Epithelial cell of proximal tubule (primary cell): Measurements from ENCODE around the gene PAMR1. TPM values are rescaled to one million over a fixed set of nuclear protein-coding genes. Genes with fewer than 3 reads are reported as not detected.
A peak's percentile ranks its signal among the peaks of the same experiment; 100 is the strongest.

Experiments used
- DNase-seq: peaks from one replicate; pipeline ENCODE4 v3.0.0-alpha.2; 2011; ENCODE audit warnings: low read depth
- H3K4me3 ChIP-seq: 2 replicates; pipeline ENCODE4 v1.5.1; 2011; ENCODE audit warnings: low read depth, mild to moderate bottlenecking, low read length
- total RNA-seq: library from RNA; depleted of rRNA; stranded (reverse); fragments of >200 nt; gene quantifications from 2 replicates; pipeline ENCODE4 v1.2.3, GENCODE V29; 2015
- TF ChIP-seq, protein P1 (sequence below): conservative IDR thresholded peaks from 2 replicates; pipeline ENCODE4 v1.5.1; 2012; ENCODE audit warnings: low read depth, mild to moderate bottlenecking, low read length

The PAMR1 gene
- total RNA-seq, 1 donor from 2014 or later: 0.06 TPM

DNA sequence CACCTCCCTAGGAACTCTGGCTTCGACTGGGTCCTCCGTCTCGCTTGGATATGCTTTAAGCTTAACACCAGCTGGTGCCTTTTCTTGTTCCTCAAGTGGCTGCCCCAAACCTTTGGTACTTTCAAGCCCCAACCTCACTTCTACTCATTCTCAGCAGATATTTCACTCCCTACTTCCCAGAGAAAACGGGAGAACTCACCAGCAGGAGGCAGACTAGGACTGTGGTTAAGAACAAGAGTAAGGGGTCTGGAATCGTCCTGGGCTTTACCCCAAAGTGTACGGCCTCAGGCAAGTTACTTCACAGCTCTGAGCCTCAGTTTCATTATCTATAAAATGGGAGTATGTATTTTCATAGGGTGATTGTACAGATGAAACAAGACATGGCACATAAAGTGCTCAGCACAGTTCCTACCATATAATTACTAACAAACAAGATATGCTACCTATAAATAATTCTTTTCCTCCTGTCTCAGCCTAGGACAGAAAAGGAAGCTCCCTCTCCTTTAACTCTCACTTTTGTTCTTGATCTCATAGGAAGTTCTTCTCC is 37.8 kb downstream of the PAMR1 start:
- TF ChIP-seq, protein P1, sequence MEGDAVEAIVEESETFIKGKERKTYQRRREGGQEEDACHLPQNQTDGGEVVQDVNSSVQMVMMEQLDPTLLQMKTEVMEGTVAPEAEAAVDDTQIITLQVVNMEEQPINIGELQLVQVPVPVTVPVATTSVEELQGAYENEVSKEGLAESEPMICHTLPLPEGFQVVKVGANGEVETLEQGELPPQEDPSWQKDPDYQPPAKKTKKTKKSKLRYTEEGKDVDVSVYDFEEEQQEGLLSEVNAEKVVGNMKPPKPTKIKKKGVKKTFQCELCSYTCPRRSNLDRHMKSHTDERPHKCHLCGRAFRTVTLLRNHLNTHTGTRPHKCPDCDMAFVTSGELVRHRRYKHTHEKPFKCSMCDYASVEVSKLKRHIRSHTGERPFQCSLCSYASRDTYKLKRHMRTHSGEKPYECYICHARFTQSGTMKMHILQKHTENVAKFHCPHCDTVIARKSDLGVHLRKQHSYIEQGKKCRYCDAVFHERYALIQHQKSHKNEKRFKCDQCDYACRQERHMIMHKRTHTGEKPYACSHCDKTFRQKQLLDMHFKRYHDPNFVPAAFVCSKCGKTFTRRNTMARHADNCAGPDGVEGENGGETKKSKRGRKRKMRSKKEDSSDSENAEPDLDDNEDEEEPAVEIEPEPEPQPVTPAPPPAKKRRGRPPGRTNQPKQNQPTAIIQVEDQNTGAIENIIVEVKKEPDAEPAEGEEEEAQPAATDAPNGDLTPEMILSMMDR: peak; percentile 74
- no peak overlapping the region for H3K4me3 ChIP-seq
- no peak for DNase-seq

DNA sequence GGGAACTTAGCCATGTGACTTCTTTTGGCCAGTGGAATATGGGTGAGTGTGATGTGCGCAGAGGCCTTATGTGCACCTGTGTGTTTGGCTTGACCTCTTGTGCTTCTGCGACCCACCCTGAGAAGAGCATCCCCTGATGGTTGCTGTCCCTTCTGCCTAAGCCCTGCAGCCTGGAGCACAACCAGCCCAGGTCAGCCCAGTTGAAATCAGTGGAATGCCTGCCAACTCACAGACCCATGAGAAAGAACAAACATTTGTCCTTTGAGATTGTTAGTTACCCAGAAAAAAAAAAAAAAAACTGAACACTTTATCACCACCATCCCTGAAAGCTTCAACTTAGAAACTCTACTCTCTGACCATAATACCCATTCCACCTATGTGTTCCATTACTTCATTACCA is 38.5 kb downstream of the PAMR1 start:
- DNase-seq: no peak

DNA sequence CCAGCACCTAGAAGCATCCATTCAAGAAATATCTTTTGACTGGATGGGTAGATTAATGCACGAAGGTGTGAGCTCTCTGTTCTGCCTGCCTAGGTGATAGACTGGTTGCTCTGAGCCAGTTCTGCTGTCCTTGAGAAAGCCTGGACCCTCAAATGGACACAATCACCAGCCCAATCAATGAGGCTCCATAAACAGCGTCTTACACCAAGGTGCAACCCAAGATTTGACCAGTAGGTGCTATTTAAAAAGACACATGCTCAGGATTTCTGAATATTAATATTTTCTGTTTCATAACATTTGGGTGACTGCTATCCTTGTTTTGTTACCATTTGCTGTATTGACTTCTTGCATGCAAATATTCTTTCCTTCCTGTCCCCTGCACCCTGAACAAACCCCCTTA is 39.0 kb downstream of the PAMR1 start:
- DNase-seq: no peak
- no peak overlapping the region for H3K4me3 ChIP-seq
- TF ChIP-seq, protein P1: no peak

More for the DNA sequence above, 38.5 kb downstream of the PAMR1 start:
- no peak overlapping the region for H3K4me3 ChIP-seq
- TF ChIP-seq, protein P1: no peak

DNA sequence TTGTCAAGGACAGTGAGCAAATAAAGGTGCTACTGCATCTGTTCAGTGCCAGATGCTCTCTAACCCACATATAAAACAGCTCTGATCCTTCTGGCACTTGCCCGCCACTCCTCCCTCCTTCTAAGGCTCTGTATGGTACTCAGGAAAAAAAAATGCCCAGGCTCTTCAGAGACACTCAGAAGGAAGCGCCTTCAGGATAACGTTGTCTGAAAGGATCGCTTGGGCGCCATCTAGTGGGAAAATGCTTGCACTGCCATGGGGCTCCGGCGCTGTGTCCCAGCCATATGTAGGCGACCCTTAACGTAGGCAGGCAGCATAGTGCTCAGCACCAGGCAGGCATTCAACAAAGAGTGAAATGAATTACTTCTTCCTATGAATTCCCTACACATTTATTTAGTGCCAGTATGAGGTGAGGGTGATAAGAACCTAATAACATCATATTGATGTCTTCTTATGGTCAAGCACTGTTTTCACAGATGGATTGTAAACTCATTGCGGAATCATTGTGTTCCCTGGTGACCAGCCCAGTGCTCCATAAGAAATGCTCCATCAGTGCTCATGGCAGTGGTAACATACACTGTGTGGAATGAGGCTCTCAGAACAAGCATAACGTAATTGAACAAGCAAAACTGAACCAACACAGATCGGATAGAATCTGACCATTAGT is 39.6 kb downstream of the PAMR1 start:
- no peak for DNase-seq
- H3K4me3 ChIP-seq: no peak overlapping the region
- TF ChIP-seq, protein P1: peak; percentile 83

DNA sequence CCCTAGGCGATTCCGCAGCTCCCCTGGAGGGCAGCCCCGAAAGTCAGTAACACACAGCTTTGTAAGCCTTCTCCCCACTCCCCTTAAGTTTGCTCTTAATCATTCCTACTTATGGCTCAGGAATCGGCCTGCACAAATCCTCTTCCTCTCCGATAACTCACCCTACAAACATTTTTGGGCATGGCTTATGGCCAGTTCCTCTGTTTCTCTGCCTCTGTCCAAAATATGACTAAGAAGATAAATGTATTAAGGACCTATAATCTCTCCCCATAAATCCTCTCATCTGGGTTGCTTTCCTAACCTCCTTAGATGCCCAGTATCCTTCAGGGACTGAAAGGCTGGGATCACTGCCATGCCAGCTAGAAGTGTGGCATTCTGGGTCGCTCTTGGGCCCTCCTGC is 41.0 kb downstream of the PAMR1 start:
- no peak for DNase-seq
- TF ChIP-seq, protein P1: no peak
- no peak overlapping the region for H3K4me3 ChIP-seq

DNA sequence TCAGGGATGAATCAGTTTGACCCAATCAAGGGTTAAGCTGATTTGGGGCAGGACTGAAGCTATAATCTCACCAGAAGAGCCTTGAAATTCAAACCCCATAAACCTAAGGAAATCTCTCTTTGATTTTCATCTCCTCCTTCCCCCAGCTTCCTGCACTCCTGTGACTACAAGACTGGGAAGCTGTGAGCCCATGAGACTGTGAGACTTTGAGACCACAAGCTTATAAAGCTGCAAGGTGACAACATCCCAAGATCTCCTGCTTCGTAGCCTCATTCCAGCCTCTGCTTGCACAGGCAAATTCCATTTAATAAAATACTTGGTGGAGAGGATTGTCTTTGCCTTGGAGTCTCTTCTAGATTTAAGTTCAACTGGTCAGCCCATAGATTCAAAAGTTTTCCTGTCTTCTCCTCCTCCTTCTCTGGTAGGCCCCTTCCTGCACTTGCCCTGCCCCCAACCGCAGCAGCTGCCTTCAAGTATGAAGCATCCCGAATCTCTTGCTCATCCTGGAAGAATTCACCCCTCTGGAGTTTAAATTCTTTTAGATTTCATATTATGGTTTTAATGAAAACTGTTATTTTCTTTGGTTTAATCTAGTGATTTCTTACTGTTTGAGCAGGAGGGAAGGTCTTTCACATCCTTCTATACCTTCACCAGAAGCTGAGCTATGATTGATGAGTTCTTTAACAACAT is 42.1 kb downstream of the PAMR1 start:
- TF ChIP-seq, protein P1: no peak
- no peak overlapping the region for H3K4me3 ChIP-seq
- DNase-seq: no peak
